GM12874 (cell line): ENCODE data around the gene IL20.

Experiments
- TF ChIP-seq, protein P1 (sequence below): IDR thresholded peaks from 2 replicates; pipeline ENCODE4 v1.5.1; 2011; ENCODE audit warnings: low read depth, mild to moderate bottlenecking, control low read depth, low read length, moderate library complexity; ENCODE audit not compliant: insufficient read depth

The IL20 gene

GRCh38 chr1:206834217-206834616 is 31.2 kb upstream of the IL20 start:
- TF ChIP-seq, protein P1, sequence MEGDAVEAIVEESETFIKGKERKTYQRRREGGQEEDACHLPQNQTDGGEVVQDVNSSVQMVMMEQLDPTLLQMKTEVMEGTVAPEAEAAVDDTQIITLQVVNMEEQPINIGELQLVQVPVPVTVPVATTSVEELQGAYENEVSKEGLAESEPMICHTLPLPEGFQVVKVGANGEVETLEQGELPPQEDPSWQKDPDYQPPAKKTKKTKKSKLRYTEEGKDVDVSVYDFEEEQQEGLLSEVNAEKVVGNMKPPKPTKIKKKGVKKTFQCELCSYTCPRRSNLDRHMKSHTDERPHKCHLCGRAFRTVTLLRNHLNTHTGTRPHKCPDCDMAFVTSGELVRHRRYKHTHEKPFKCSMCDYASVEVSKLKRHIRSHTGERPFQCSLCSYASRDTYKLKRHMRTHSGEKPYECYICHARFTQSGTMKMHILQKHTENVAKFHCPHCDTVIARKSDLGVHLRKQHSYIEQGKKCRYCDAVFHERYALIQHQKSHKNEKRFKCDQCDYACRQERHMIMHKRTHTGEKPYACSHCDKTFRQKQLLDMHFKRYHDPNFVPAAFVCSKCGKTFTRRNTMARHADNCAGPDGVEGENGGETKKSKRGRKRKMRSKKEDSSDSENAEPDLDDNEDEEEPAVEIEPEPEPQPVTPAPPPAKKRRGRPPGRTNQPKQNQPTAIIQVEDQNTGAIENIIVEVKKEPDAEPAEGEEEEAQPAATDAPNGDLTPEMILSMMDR, result no peak

DNA sequence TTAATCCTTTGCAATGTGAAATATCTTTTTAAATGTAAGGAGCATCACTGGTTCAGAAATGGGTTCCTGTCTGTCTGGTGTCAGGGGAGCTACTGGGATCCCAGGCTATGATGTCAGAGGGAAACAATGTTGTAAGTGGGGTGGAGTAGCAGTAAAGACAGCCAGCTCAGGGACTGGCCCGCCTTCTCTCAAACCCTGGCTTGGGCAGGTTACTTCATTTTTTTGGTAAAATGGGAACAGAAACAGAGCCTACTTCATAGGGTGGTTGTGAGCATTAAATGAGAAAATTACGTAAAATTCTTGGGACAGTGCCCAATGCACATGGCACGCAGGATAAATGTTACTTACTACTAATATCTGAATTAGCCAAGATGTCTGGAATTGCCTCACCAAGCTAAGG is 30.7 kb upstream of the IL20 start:
- TF ChIP-seq, protein P1, result no peak

GRCh38 chr1:206835186-206835585 is 30.2 kb upstream of the IL20 start:
- TF ChIP-seq, protein P1, result no peak

- TF ChIP-seq, protein P1, result no peak
Measured at GRCh38 chr1:206836111-206836510, 29.3 kb upstream of the IL20 start.

GRCh38 chr1:206839006-206839560 is 26.3 kb upstream of the IL20 start:
- TF ChIP-seq, protein P1, result no peak

DNA sequence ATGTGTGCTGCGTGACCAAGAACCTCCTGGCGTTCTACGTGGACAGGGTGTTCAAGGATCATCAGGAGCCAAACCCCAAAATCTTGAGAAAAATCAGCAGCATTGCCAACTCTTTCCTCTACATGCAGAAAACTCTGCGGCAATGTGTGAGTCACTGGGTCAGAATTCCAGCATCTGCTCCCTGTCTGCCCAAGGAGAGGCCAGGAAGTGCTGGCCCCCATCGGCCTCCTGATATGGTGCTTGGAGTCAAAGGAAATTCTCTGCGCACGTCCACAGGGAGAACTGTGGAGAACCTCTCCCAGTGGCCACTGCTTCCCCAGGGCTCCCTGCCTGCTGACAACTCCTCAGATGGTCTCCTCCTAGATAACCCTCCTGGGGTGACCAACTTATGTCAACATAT is 25.6 kb upstream of the IL20 start:
- TF ChIP-seq, protein P1, result no peak

DNA sequence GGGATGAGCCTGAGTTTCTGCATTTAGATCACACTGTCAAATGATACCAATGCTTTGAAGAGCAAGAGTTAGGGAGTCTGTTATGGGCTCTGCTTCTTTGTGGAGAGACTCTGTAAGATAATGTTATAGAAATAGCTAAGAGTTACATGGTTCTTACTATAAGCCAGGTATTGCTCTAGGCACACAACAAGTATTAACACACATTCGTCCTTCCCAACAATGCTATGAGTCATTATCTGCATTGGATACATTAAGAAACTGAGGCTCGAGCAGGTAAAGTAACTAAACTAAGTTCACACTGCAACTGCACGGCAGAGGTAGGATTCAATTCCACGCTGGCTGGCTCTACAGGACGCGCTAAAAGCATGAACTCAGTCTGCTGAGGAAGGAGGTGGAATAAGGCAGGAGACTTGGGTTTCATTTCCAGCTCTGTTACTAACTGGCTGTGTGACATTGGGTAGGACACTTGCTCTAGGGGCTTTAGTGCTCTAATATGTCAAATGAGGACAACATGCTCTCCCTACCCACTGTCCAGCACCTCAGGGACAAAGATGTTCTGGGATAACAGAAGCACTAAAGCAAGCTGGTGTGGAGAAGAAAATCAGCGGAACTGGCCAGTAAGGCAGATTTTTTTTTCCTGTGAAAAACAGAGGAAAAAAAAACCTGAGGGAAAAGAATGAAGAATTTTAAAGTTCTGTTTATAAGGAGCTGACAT is 23.7 kb upstream of the IL20 start:
- TF ChIP-seq, protein P1, result no peak
